K562 (cell line): ENCODE measurements around the gene EML2. TPM values are rescaled to one million over a fixed set of nuclear protein-coding genes. Genes with fewer than 3 reads are reported as not detected.
A peak's percentile ranks its signal among the peaks of the same experiment; 100 is the strongest.

Source experiments
- CHD4 ChIP-seq: fragments of 200-600 bp; sonication (generic); IDR thresholded peaks from 3 replicates; pipeline ENCODE4 v1.6.1; 2012; ENCODE audit warnings: low read depth, mild to moderate bottlenecking, mixed read lengths, low read length, inconsistent platforms; ENCODE audit not compliant: insufficient read depth, insufficient replicate concordance, poor library complexity, severe bottlenecking
- DDX20 ChIP-seq: fragments of 450-650 bp; IDR thresholded peaks from 2 replicates; pipeline ENCODE4 v1.6.1; 2016; ENCODE audit warnings: missing genetic modification characterization, low read depth, mild to moderate bottlenecking, missing compliant biosample characterization, moderate library complexity
- DEAF1 ChIP-seq: fragments of 450-650 bp; formaldehyde crosslinking; IDR thresholded peaks from 2 replicates; pipeline ENCODE4 v1.4.0; 2020; ENCODE audit warnings: mild to moderate bottlenecking, moderate library complexity
- E2F4 ChIP-seq: sonication (generic); formaldehyde crosslinking; IDR thresholded peaks from 2 replicates; pipeline ENCODE4 v1.8.0; 2022; ENCODE audit warnings: mild to moderate bottlenecking, low read depth, missing genetic modification reagents
- EWSR1 ChIP-seq: fragments of 450-650 bp; IDR thresholded peaks from 2 replicates; pipeline ENCODE4 v1.6.1; 2018; ENCODE audit warnings: borderline replicate concordance, mild to moderate bottlenecking, low read depth, moderate library complexity; ENCODE audit not compliant: partially characterized antibody
- HIVEP1 ChIP-seq: fragments of 250-450 bp; sonication (Bioruptor Pico); IDR thresholded peaks from 2 replicates; pipeline ENCODE4 v1.4.0; 2020; ENCODE audit warnings: mild to moderate bottlenecking
- MTA2 ChIP-seq: fragments of 450-650 bp; IDR thresholded peaks from 2 replicates; pipeline ENCODE4 v1.6.1; 2016; ENCODE audit warnings: low read depth
- NCOA2 ChIP-seq, 2 experiments: fragments of 450-650 bp; IDR thresholded peaks; 2 replicates each; pipeline ENCODE4 v1.6.1; 2018; ENCODE audit warnings: mild to moderate bottlenecking in 2 of 2, moderate library complexity in 1 of 2; ENCODE audit not compliant: partially characterized antibody in 2 of 2
- NCOA4 ChIP-seq: fragments of 450-650 bp; IDR thresholded peaks from 2 replicates; pipeline ENCODE4 v1.6.1; 2018; ENCODE audit warnings: mild to moderate bottlenecking; ENCODE audit not compliant: partially characterized antibody
- NUFIP1 ChIP-seq: fragments of 450-650 bp; IDR thresholded peaks from 2 replicates; pipeline ENCODE4 v1.6.1; 2018; ENCODE audit not compliant: partially characterized antibody
- PCBP1 ChIP-seq: fragments of 200-400 bp; formaldehyde crosslinking; IDR thresholded peaks from 2 replicates; pipeline ENCODE4 v1.6.1; 2018; ENCODE audit warnings: mild to moderate bottlenecking, low read depth, low read length; ENCODE audit not compliant: poor library complexity, severe bottlenecking
- RB1 ChIP-seq: fragments of 450-650 bp; IDR thresholded peaks from 2 replicates; pipeline ENCODE4 v1.6.1; 2017; ENCODE audit warnings: low read depth, mild to moderate bottlenecking
- RCOR1 ChIP-seq, 2 experiments: IDR thresholded peaks; 2 replicates each; pipeline ENCODE4 v1.6.1; 2012; ENCODE audit warnings: low read depth in 2 of 2, low read length in 2 of 2, borderline replicate concordance in 1 of 2, improper control_type of control experiment in 1 of 2
- RFX5 ChIP-seq: IDR thresholded peaks from 2 replicates; pipeline ENCODE4 v1.6.1; 2011; ENCODE audit warnings: low read depth, mild to moderate bottlenecking, improper control_type of control experiment, low read length
- RNF2 ChIP-seq: sonication (generic); IDR thresholded peaks from 2 replicates; pipeline ENCODE4 v1.6.1; 2016
- SMARCE1 ChIP-seq: fragments of 450-650 bp; IDR thresholded peaks from 2 replicates; pipeline ENCODE4 v1.7.1; 2016; ENCODE audit warnings: mild to moderate bottlenecking
- TSC22D4 ChIP-seq: fragments of 450-650 bp; IDR thresholded peaks from 2 replicates; pipeline ENCODE4 v1.6.1; 2016; ENCODE audit warnings: missing genetic modification characterization, missing biosample characterization, control low read depth
- YY1 ChIP-seq, 3 experiments: IDR thresholded peaks; 2 replicates each; pipeline ENCODE4 v1.6.1; 2011; ENCODE audit warnings: low read length in 2 of 3, mild to moderate bottlenecking in 2 of 3, moderate library complexity in 2 of 3, borderline replicate concordance in 1 of 3, control low read depth in 1 of 3, low read depth in 1 of 3; ENCODE audit not compliant: insufficient read depth in 3 of 3, insufficient replicate concordance in 2 of 3, control insufficient read depth in 1 of 3, insufficient read length in 1 of 3; ENCODE audit errors: extremely low read depth in 1 of 3
- ZC3H11A ChIP-seq: IDR thresholded peaks from 2 replicates; pipeline ENCODE4 v1.6.1; 2012; ENCODE audit warnings: low read depth, low read length, improper control_type of control experiment
- ZNF277 ChIP-seq: fragments of 250-450 bp; sonication (Bioruptor Pico); IDR thresholded peaks from 2 replicates; pipeline ENCODE4 v1.8.0; 2022; ENCODE audit warnings: inconsistent platforms, mild to moderate bottlenecking, moderate library complexity, borderline replicate concordance
- ZNF3 ChIP-seq: fragments of 250-450 bp; sonication (Bioruptor Pico); IDR thresholded peaks from 2 replicates; pipeline ENCODE4 v1.5.0; 2021; ENCODE audit warnings: mild to moderate bottlenecking, moderate library complexity
- ZNF431 ChIP-seq: sonication (generic); formaldehyde crosslinking; IDR thresholded peaks from 2 replicates; pipeline ENCODE4 v1.8.0; 2022; ENCODE audit warnings: mild to moderate bottlenecking, missing genetic modification reagents
- ZNF444 ChIP-seq: fragments of 250-450 bp; sonication (Bioruptor Pico); IDR thresholded peaks from 2 replicates; pipeline ENCODE4 v1.4.0; 2020; ENCODE audit warnings: mild to moderate bottlenecking, moderate library complexity
- ZNF551 ChIP-seq: fragments of 250-450 bp; sonication (Bioruptor Pico); IDR thresholded peaks from 2 replicates; pipeline ENCODE4 v1.5.0; 2021; ENCODE audit warnings: mild to moderate bottlenecking, moderate library complexity
- ZNF79 ChIP-seq: fragments of 250-450 bp; sonication (Bioruptor Pico); IDR thresholded peaks from 2 replicates; pipeline ENCODE4 v1.4.0; 2020; ENCODE audit warnings: low read depth, mild to moderate bottlenecking, moderate library complexity
- polyA plus RNA-seq, 8 experiments: library from polyadenylated mRNA; depleted of rRNA in 4 of 8; stranded (reverse) in 5 of 8; unstranded in 3 of 8; fragments of >200 nt; fragmentation: Nextera tagmentation in 2 of 8; fragmentation: Illumina TruSeq in 1 of 8; extraction: Ambion mirVana in 2 of 8; extraction: Trizol in 1 of 8; gene quantifications; 2 replicates each; pipeline versions ENCODE4 v1.2.1 to v1.2.3, GENCODE V29; 2011 to 2014; ENCODE audit warnings: inconsistent platforms in 1 of 8, missing spikeins in 1 of 8
- total RNA-seq, 7 experiments: library from RNA; depleted of rRNA in 6 of 7; stranded (reverse); fragments of >200 nt in 6 of 7; fragmentation: Illumina TruSeq in 2 of 7; extraction: Trizol in 2 of 7; gene quantifications; 2 replicates each; pipeline versions ENCODE4 v1.2.1 to v1.2.3, GENCODE V29; 2011 to 2021; ENCODE audit warnings: low replicate concordance in 1 of 7

EML2 gene
- total and polyA plus RNA-seq, 9 of the 15 experiments (the other 6 are each of a cell fraction or from before 2014, with no cell fraction given): 2.6 to 69.6 (median 24.8) TPM

- TF ChIP-seq DEAF1 (CRISPR knock-in tag) (no peak), YY1 (IDR thresholded peaks at IDR 0.05; ENCODE audit: borderline replicate concordance in 1 of 3, control insufficient read depth in 1 of 3, extremely low read depth in 1 of 3, insufficient read depth in 3 of 3, insufficient read length in 1 of 3, insufficient replicate concordance in 2 of 3, low read depth in 1 of 3, low read length in 2 of 3) (peak; percentile 25 to 77 (median 72)), MTA2 (no peak), RB1 (peak; percentile 33; the same call in 1 of the 2 replicates), RFX5 (no peak), ZNF444 (CRISPR knock-in tag) (no peak), E2F4 (CRISPR knock-in tag) (no peak), CHD4 (no peak), NCOA2 (IDR thresholded peaks at IDR 0.05; ENCODE audit: partially characterized antibody in 2 of 2) (no peak), ZNF79 (CRISPR knock-in tag) (no peak), RCOR1 (IDR thresholded peaks at IDR 0.05; ENCODE audit: borderline replicate concordance in 1 of 2, low read depth in 2 of 2, low read length in 2 of 2) (peak in 1 of 2 experiments; percentile 47; a peak in 2 of 4 replicates), ZNF551 (CRISPR knock-in tag) (no peak), DDX20 (tag) (no peak), PCBP1 (no peak), ZNF3 (CRISPR knock-in tag) (no peak), NUFIP1 (no peak), HIVEP1 (CRISPR knock-in tag) (no peak), ZNF277 (CRISPR knock-in tag) (no peak), SMARCE1 (peak; percentile 59; the same call in 1 of the 2 replicates), ZC3H11A (no peak), RNF2 (no peak), EWSR1 (no peak), NCOA4 (no peak), ZNF431 (CRISPR knock-in tag) (no peak), TSC22D4 (tag) (no peak)
Measured at GRCh38 chr19:45638930-45639729, at the start of gene EML2 (continued).
